Upper lobe of left lung (tissue), 4 donors: ENCODE measurements around the gene MTRF1.

Experiments
- CTCF ChIP-seq, 6 experiments: fragments of 450-650 bp in 4 of 6; fragments of 200-600 bp in 2 of 6; sonication (generic) in 2 of 6; IDR thresholded peaks; one replicate each; pipeline ENCODE4 v1.5.1; 2016 to 2019; ENCODE audit warnings: antibody characterized with exemption in 6 of 6
- EP300 ChIP-seq, 4 donors: sonication (generic); formaldehyde crosslinking; IDR thresholded peaks; one replicate each; pipeline ENCODE4 v1.5.1; 2017; ENCODE audit warnings: antibody characterized with exemption in 4 of 4, control low read depth in 2 of 4
- POLR2AphosphoS5 ChIP-seq, 2 donors: sonication (generic); formaldehyde crosslinking; IDR thresholded peaks; one replicate each; pipeline ENCODE4 v1.5.1; 2017; ENCODE audit warnings: antibody characterized with exemption in 2 of 2

GRCh38 chr13:41216160-41216559, 47.2 kb downstream of the MTRF1 start:
- TF ChIP-seq CTCF (IDR thresholded peaks at IDR 0.05) (no peak), EP300 (IDR thresholded peaks at IDR 0.05) (no peak), POLR2AphosphoS5 (IDR thresholded peaks at IDR 0.05) (no peak)
